ENCODE data around the gene S100A4.

The S100A4 gene

GRCh38 chr1:153503766-153504165 lies 41.8 kb downstream of the S100A4 start:
- no peak for DNase-seq

GRCh38 chr1:153498746-153499145 lies 46.9 kb downstream of the S100A4 start:
- no peak for DNase-seq

- DNase-seq = no peak
These were observed 50.1 kb downstream of the S100A4 start for GRCh38 chr1:153495536-153495935.

GRCh38 chr1:153494976-153495535 lies 50.5 kb downstream of the S100A4 start:
- peak; percentile 67 for DNase-seq

Measured in CD4-positive, alpha-beta T cell treated with Interleukin-12 subunit alpha and Interleukin-12 subunit beta, for 1 hour (primary cell).